HEK293 (cell line): Measurements from ENCODE around the gene UBAP2L.

Experiments
- KLF10 ChIP-seq: fragments of 450-650 bp; IDR thresholded peaks from 2 replicates; pipeline ENCODE4 v1.5.1; 2018; ENCODE audit warnings: missing biosample characterization, mild to moderate bottlenecking, missing genetic modification characterization
- KLF7 ChIP-seq: fragments of 450-650 bp; formaldehyde crosslinking; IDR thresholded peaks from 2 replicates; pipeline ENCODE4 v1.5.1; 2016; ENCODE audit warnings: missing biosample characterization, missing genetic modification characterization, borderline replicate concordance
- MEIS1 ChIP-seq: sonication (generic); formaldehyde crosslinking; IDR thresholded peaks from 2 replicates; pipeline ENCODE4 v1.8.1; 2022; ENCODE audit warnings: missing genetic modification reagents, mild to moderate bottlenecking, borderline replicate concordance
- SETDB1 ChIP-seq: IDR thresholded peaks from one replicate; pipeline ENCODE4 v1.6.1; 2017; ENCODE audit warnings: mild to moderate bottlenecking, low read length, moderate library complexity, mixed read lengths; ENCODE audit not compliant: insufficient read length
- SP2 ChIP-seq: fragments of 450-650 bp; formaldehyde crosslinking; IDR thresholded peaks from 2 replicates; pipeline ENCODE4 v1.5.1; 2016; ENCODE audit warnings: missing biosample characterization, missing genetic modification characterization
- SP7 ChIP-seq: fragments of 450-650 bp; formaldehyde crosslinking; IDR thresholded peaks from 2 replicates; pipeline ENCODE4 v1.5.1; 2016; ENCODE audit warnings: missing biosample characterization, missing genetic modification characterization
- TCF7L2 ChIP-seq: IDR thresholded peaks from 2 replicates; pipeline ENCODE4 v1.6.1; 2011; ENCODE audit warnings: low read depth, mild to moderate bottlenecking, inconsistent platforms, low read length, moderate library complexity, borderline replicate concordance
- YY2 ChIP-seq: fragments of 450-650 bp; formaldehyde crosslinking; IDR thresholded peaks from 2 replicates; pipeline ENCODE4 v1.5.1; 2016; ENCODE audit warnings: missing biosample characterization, missing genetic modification characterization
- ZBTB48 ChIP-seq: fragments of 450-650 bp; formaldehyde crosslinking; IDR thresholded peaks from 2 replicates; pipeline ENCODE4 v1.5.1; 2016; ENCODE audit warnings: missing biosample characterization, missing genetic modification characterization
- ZFP3 ChIP-seq: fragments of 450-650 bp; formaldehyde crosslinking; IDR thresholded peaks from 2 replicates; pipeline ENCODE4 v1.5.1; 2016; ENCODE audit warnings: low read depth, missing biosample characterization, missing genetic modification characterization
- ZNF10 ChIP-seq: fragments of 450-650 bp; formaldehyde crosslinking; IDR thresholded peaks from 2 replicates; pipeline ENCODE4 v1.5.1; 2017; ENCODE audit warnings: missing biosample characterization, missing genetic modification characterization
- ZNF146 ChIP-seq: fragments of 450-650 bp; formaldehyde crosslinking; IDR thresholded peaks from 2 replicates; pipeline ENCODE4 v1.5.1; 2016; ENCODE audit warnings: missing biosample characterization, missing genetic modification characterization
- ZNF155 ChIP-seq: fragments of 450-650 bp; formaldehyde crosslinking; IDR thresholded peaks from 2 replicates; pipeline ENCODE4 v1.5.1; 2016; ENCODE audit warnings: missing biosample characterization, missing genetic modification characterization
- ZNF174 ChIP-seq: fragments of 450-650 bp; formaldehyde crosslinking; IDR thresholded peaks from 2 replicates; pipeline ENCODE4 v1.5.0; 2017; ENCODE audit warnings: missing biosample characterization, mild to moderate bottlenecking, missing genetic modification characterization
- ZNF184 ChIP-seq: fragments of 450-650 bp; IDR thresholded peaks from 2 replicates; pipeline ENCODE4 v1.5.1; 2018; ENCODE audit warnings: missing biosample characterization, mild to moderate bottlenecking, missing genetic modification characterization
- ZNF211 ChIP-seq: fragments of 450-650 bp; formaldehyde crosslinking; IDR thresholded peaks from 2 replicates; pipeline ENCODE4 v1.5.1; 2016; ENCODE audit warnings: low read depth, missing biosample characterization, missing genetic modification characterization
- ZNF214 ChIP-seq: fragments of 450-650 bp; formaldehyde crosslinking; IDR thresholded peaks from 2 replicates; pipeline ENCODE4 v1.5.1; 2017; ENCODE audit warnings: missing biosample characterization, mild to moderate bottlenecking, missing genetic modification characterization, borderline replicate concordance
- ZNF223 ChIP-seq: fragments of 450-650 bp; formaldehyde crosslinking; IDR thresholded peaks from 2 replicates; pipeline ENCODE4 v1.5.1; 2016; ENCODE audit warnings: missing biosample characterization, missing genetic modification characterization
- ZNF426 ChIP-seq: fragments of 450-650 bp; formaldehyde crosslinking; IDR thresholded peaks from 2 replicates; pipeline ENCODE4 v1.5.1; 2017; ENCODE audit warnings: missing biosample characterization, missing genetic modification characterization, mild to moderate bottlenecking, inconsistent platforms, moderate library complexity
- ZNF433 ChIP-seq: fragments of 450-650 bp; formaldehyde crosslinking; IDR thresholded peaks from 2 replicates; pipeline ENCODE4 v1.5.1; 2016; ENCODE audit warnings: missing biosample characterization, missing genetic modification characterization, low read depth
- ZNF48 ChIP-seq: fragments of 450-650 bp; formaldehyde crosslinking; IDR thresholded peaks from 2 replicates; pipeline ENCODE4 v1.5.1; 2016; ENCODE audit warnings: missing biosample characterization, missing genetic modification characterization
- ZNF510 ChIP-seq: fragments of 450-650 bp; formaldehyde crosslinking; IDR thresholded peaks from 2 replicates; pipeline ENCODE4 v1.5.1; 2018; ENCODE audit warnings: mild to moderate bottlenecking, missing genetic modification characterization, missing biosample characterization; ENCODE audit not compliant: insufficient replicate concordance
- ZNF514 ChIP-seq: fragments of 450-650 bp; formaldehyde crosslinking; IDR thresholded peaks from 2 replicates; pipeline ENCODE4 v1.5.1; 2016; ENCODE audit warnings: missing biosample characterization, missing genetic modification characterization
- ZNF558 ChIP-seq: fragments of 450-650 bp; formaldehyde crosslinking; IDR thresholded peaks from 2 replicates; pipeline ENCODE4 v1.5.1; 2016; ENCODE audit warnings: missing biosample characterization, missing genetic modification characterization
- ZNF621 ChIP-seq: fragments of 450-650 bp; formaldehyde crosslinking; IDR thresholded peaks from 2 replicates; pipeline ENCODE4 v1.5.1; 2017; ENCODE audit warnings: missing biosample characterization, missing genetic modification characterization
- ZNF747 ChIP-seq: fragments of 450-650 bp; formaldehyde crosslinking; IDR thresholded peaks from 2 replicates; pipeline ENCODE4 v1.5.1; 2016; ENCODE audit warnings: missing biosample characterization, missing genetic modification characterization
- ZNF768 ChIP-seq: fragments of 450-650 bp; formaldehyde crosslinking; IDR thresholded peaks from 2 replicates; pipeline ENCODE4 v1.5.1; 2018; ENCODE audit warnings: missing biosample characterization, mild to moderate bottlenecking, missing genetic modification characterization
- ZSCAN30 ChIP-seq: fragments of 450-650 bp; IDR thresholded peaks from 2 replicates; pipeline ENCODE4 v1.5.1; 2018; ENCODE audit warnings: missing biosample characterization, mild to moderate bottlenecking, missing genetic modification characterization, moderate library complexity
- TF ChIP-seq, protein P1 (sequence below): fragments of 450-650 bp; formaldehyde crosslinking; IDR thresholded peaks from 2 replicates; pipeline ENCODE4 v1.5.1; 2017; ENCODE audit warnings: missing biosample characterization, missing genetic modification characterization
- TF ChIP-seq, protein P2 (sequence below): fragments of 450-650 bp; formaldehyde crosslinking; IDR thresholded peaks from 2 replicates; pipeline ENCODE4 v1.5.1; 2016; ENCODE audit warnings: missing biosample characterization, missing genetic modification characterization
- TF ChIP-seq, protein P3 (sequence below): fragments of 450-650 bp; formaldehyde crosslinking; conservative IDR thresholded peaks from 2 replicates; pipeline ENCODE4 v1.5.1; 2016; ENCODE audit warnings: low read depth, missing biosample characterization, missing genetic modification characterization
- TF ChIP-seq, protein P4 (sequence below): fragments of 450-650 bp; formaldehyde crosslinking; IDR thresholded peaks from 2 replicates; pipeline ENCODE4 v1.5.1; 2016; ENCODE audit warnings: missing biosample characterization, missing genetic modification characterization

Gene UBAP2L

DNA sequence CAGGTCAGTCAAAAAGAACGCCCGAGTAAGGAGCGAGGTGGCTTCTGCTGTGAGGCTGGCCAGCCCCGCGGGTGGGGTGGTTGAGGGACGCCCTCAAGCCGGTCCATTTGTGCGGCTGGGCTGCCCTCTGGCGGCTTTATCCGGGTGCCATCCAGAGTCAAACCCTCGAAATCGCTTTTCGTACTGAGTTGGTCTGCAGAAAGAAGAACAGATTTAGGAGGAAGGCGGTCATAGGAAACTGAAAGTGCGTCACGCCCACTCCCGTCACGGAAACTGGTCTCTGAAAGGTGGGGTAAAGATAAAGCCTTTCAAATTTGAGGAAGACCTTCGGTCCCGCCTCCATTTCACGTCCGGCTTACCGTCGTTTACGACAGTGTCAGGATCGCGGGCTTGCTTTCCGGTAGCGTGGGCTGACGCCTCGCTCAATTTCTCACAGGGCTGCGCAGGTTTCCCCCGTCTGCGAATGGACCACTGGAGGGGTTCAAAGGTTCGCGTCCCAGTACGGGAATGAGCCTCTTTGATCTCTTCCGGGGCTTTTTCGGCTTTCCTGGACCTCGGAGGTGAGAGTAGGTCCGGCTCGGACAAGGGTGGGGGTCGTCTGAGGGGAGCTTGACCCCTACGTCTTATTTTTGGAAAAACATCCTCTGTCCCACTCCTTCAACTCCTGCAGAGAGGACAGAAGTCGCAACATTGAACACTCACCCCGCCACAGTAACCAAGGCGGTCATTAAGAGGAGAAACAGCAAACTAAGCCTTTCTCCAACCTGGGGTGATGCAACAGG is 51.7 kb downstream of the UBAP2L start, which contains the start of gene HAX1 (continued):
- TF ChIP-seq, protein P1, sequence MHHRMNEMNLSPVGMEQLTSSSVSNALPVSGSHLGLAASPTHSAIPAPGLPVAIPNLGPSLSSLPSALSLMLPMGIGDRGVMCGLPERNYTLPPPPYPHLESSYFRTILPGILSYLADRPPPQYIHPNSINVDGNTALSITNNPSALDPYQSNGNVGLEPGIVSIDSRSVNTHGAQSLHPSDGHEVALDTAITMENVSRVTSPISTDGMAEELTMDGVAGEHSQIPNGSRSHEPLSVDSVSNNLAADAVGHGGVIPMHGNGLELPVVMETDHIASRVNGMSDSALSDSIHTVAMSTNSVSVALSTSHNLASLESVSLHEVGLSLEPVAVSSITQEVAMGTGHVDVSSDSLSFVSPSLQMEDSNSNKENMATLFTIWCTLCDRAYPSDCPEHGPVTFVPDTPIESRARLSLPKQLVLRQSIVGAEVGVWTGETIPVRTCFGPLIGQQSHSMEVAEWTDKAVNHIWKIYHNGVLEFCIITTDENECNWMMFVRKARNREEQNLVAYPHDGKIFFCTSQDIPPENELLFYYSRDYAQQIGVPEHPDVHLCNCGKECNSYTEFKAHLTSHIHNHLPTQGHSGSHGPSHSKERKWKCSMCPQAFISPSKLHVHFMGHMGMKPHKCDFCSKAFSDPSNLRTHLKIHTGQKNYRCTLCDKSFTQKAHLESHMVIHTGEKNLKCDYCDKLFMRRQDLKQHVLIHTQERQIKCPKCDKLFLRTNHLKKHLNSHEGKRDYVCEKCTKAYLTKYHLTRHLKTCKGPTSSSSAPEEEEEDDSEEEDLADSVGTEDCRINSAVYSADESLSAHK (tag by site-specific recombination): no peak
- TF ChIP-seq MEIS1 (CRISPR knock-in tag) (no peak), ZNF621 (tag by site-specific recombination) (no peak), ZNF10 (tag by site-specific recombination) (no peak), ZNF174 (tag by site-specific recombination) (no peak), TCF7L2 (no peak; the same call in 1 of the 2 replicates), YY2 (tag by site-specific recombination) (no peak; the same call in 1 of the 2 replicates), SP2 (tag by site-specific recombination) (peak; percentile 95), ZNF155 (tag by site-specific recombination) (no peak), KLF10 (tag by site-specific recombination) (peak; percentile 72), ZNF223 (tag by site-specific recombination) (no peak), ZNF214 (no peak), SP7 (tag by site-specific recombination) (peak; percentile 66; the same call in 1 of the 2 replicates), KLF7 (tag by site-specific recombination) (no peak), ZNF510 (tag by site-specific recombination) (no peak), ZNF514 (no peak), ZNF184 (peak; percentile 28; the same call in 1 of the 2 replicates), ZFP3 (tag by site-specific recombination) (no peak), ZNF426 (no peak), ZNF433 (tag by site-specific recombination) (no peak), ZNF146 (tag by site-specific recombination) (no peak), ZBTB48 (tag by site-specific recombination) (no peak), ZNF211 (no peak), ZNF558 (tag by site-specific recombination) (no peak; the same call in 1 of the 2 replicates), SETDB1 (no peak), ZSCAN30 (peak; percentile 66), ZNF48 (tag by site-specific recombination) (no peak), ZNF768 (tag by site-specific recombination) (no peak), ZNF747 (tag by site-specific recombination) (no peak)
- TF ChIP-seq, protein P2, sequence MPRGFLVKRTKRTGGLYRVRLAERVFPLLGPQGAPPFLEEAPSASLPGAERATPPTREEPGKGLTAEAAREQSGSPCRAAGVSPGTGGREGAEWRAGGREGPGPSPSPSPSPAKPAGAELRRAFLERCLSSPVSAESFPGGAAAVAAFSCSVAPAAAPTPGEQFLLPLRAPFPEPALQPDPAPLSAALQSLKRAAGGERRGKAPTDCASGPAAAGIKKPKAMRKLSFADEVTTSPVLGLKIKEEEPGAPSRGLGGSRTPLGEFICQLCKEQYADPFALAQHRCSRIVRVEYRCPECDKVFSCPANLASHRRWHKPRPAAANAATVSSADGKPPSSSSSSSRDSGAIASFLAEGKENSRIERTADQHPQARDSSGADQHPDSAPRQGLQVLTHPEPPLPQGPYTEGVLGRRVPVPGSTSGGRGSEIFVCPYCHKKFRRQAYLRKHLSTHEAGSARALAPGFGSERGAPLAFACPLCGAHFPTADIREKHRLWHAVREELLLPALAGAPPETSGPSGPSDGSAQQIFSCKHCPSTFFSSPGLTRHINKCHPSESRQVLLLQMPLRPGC: no peak
- TF ChIP-seq, protein P3, sequence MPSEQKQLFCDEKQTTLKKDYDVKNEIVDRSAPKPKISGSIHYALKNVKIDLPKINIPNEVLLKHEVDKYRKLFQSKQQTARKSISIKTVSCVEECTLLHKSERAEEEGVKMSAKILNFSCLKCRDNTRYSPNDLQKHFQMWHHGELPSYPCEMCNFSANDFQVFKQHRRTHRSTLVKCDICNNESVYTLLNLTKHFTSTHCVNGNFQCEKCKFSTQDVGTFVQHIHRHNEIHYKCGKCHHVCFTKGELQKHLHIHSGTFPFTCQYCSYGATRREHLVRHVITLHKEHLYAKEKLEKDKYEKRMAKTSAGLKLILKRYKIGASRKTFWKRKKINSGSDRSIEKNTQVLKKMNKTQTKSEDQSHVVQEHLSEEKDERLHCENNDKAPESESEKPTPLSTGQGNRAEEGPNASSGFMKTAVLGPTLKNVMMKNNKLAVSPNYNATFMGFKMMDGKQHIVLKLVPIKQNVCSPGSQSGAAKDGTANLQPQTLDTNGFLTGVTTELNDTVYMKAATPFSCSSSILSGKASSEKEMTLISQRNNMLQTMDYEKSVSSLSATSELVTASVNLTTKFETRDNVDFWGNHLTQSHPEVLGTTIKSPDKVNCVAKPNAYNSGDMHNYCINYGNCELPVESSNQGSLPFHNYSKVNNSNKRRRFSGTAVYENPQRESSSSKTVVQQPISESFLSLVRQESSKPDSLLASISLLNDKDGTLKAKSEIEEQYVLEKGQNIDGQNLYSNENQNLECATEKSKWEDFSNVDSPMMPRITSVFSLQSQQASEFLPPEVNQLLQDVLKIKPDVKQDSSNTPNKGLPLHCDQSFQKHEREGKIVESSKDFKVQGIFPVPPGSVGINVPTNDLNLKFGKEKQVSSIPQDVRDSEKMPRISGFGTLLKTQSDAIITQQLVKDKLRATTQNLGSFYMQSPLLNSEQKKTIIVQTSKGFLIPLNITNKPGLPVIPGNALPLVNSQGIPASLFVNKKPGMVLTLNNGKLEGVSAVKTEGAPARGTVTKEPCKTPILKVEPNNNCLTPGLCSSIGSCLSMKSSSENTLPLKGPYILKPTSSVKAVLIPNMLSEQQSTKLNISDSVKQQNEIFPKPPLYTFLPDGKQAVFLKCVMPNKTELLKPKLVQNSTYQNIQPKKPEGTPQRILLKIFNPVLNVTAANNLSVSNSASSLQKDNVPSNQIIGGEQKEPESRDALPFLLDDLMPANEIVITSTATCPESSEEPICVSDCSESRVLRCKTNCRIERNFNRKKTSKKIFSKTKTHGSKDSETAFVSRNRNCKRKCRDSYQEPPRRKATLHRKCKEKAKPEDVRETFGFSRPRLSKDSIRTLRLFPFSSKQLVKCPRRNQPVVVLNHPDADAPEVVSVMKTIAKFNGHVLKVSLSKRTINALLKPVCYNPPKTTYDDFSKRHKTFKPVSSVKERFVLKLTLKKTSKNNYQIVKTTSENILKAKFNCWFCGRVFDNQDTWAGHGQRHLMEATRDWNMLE (tag by site-specific recombination): peak; percentile 41; the same call in 1 of the 2 replicates
- TF ChIP-seq, protein P4, sequence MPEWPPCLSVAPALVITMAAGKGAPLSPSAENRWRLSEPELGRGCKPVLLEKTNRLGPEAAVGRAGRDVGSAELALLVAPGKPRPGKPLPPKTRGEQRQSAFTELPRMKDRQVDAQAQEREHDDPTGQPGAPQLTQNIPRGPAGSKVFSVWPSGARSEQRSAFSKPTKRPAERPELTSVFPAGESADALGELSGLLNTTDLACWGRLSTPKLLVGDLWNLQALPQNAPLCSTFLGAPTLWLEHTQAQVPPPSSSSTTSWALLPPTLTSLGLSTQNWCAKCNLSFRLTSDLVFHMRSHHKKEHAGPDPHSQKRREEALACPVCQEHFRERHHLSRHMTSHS: no peak
